ENCODE data around the gene VAT1.

DNA sequence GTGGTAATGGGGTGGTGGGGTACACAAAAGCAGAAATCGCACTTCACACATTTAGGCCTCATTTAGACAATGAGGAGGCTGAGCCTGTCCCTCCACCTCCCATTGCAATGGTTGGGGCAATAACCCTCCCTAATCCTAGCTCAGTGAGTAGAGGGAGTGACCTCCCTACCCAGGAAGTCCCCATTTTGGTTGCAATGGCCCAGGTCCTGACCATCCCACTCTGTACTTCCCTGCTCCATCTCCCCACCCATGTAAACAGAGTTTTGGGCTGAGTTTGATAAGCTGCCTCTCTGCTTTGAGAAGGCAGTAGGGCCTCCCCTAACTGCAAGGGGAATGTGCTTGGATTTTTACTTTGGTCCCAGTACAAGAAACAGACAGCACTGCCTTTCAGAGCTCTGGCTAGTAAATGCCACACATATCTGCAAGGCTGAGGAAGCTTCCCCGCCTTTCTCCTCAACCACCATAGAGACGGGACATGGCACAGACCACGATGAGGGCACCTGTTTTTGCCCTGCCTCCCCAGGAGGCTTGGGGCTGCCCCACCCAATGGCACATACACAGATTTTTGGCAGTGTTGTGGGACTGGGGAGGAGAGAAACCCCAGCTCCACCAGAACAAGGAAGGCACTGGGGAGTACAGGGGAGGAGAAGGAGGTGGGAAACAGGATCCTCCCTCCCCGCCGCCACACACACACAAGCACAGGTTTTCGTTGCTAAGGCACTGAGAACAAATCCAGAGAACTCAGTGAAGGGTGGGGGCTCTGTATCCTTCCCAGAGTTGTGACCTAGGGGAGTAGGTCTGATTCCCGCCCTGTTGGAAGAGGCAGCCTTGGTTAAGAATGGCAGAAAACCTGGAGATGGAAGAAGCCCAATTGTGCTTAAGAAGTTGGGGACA, 7.3 kb downstream of the VAT1 start:
- TF ChIP-seq TCF3 (CRISPR knock-in tag; IDR thresholded peaks at IDR 0.05): no peak
- no peak for TF ChIP-seq FOXM1 (IDR thresholded peaks at IDR 0.05; ENCODE audit: low read depth)
- no peak for TF ChIP-seq FOXM1 (CRISPR knock-in tag; IDR thresholded peaks at IDR 0.05; ENCODE audit: low read depth)
- TF ChIP-seq ZC3H11A (IDR thresholded peaks at IDR 0.05; ENCODE audit: low read depth, low read length): no peak

Data from K562 (cell line).